Neuron (in vitro differentiated cells): Measurements from ENCODE around the gene AVPR2.

Experiments used
- H2AFZ ChIP-seq: one replicate; pipeline ENCODE4 v1.6.1; 2013; ENCODE audit warnings: low read depth, mild to moderate bottlenecking, inconsistent platforms, low read length, moderate library complexity
- H3K27me3 ChIP-seq: one replicate; pipeline ENCODE4 v1.6.1; 2013; ENCODE audit warnings: low read length; ENCODE audit not compliant: insufficient read depth
- H3K36me3 ChIP-seq: one replicate; pipeline ENCODE4 v1.6.1; 2013; ENCODE audit warnings: low read length; ENCODE audit not compliant: insufficient read depth
- H3K4me1 ChIP-seq: one replicate; pipeline ENCODE4 v1.6.1; 2013; ENCODE audit warnings: low read length; ENCODE audit not compliant: insufficient read depth
- H3K4me3 ChIP-seq: 2 replicates; pipeline ENCODE4 v1.5.1; 2013; ENCODE audit warnings: mild to moderate bottlenecking, low read length, moderate library complexity
- H3K9me3 ChIP-seq: one replicate; pipeline ENCODE4 v1.6.1; 2013; ENCODE audit warnings: low read length

The AVPR2 gene

DNA sequence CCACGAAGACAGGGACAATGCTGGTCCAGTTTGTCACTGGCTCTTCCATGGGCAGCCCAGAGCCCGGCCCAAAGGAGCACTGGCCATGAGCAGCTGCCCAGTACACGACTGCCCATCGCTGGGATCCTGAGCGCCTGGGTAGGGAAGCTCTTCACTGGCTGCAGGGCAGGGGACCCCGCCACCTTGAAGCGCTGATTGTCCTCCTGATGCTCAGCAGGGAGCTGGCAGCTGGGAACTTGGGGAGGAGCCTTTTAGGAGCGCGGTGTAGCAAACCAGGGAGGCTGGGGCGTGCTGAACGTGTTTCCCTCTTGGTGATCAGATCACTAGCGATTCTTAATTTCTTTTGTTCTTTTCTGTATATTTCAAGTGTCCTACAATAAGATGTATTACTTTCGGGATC is 20.3 kb upstream of the AVPR2 start:
- peaks cover 17% of the 10 kb centered on the region for H3K27me3 ChIP-seq
- no peak overlapping the region for H2AFZ ChIP-seq
- peaks cover 65% of the 10 kb centered on the region for H3K4me1 ChIP-seq
- no peaks in the 10 kb centered on the region for H3K9me3 ChIP-seq
- H3K36me3 ChIP-seq: no peaks in the 10 kb centered on the region
- no peak overlapping the region for H3K4me3 ChIP-seq

DNA sequence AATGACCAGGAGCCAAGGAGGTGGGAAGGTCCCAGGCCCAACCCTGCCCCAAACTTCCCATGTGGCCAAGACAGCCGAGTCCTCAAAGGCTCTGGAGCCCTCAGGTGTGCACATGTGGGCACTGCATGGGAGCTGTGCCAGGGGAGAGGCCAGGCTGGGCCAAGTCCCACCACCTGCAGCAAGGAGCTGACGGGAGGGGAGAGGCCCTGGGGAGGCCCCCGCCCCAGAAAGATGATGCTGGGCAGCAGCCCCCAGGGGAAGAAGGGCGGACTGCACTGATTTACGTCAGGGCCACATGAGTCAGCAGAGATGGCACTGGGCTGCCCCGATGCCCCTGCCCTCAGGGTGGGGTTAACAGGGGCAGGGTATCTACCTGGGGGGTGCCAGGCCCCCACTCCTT is 19.9 kb upstream of the AVPR2 start:
- peaks cover 62% of the 10 kb centered on the region for H3K4me1 ChIP-seq
- H3K27me3 ChIP-seq: peaks cover 17% of the 10 kb centered on the region
- no peaks in the 10 kb centered on the region for H3K9me3 ChIP-seq
- peak overlapping the region; percentile 50 for H3K4me3 ChIP-seq
- H3K36me3 ChIP-seq: no peaks in the 10 kb centered on the region
- H2AFZ ChIP-seq: no peak overlapping the region

GRCh38 chrX:153885208-153885787 is 19.2 kb upstream of the AVPR2 start:
- H3K36me3 ChIP-seq: no peaks in the 10 kb centered on the region
- H2AFZ ChIP-seq: no peak overlapping the region
- H3K9me3 ChIP-seq: no peaks in the 10 kb centered on the region
- peak overlapping the region; percentile 50 for H3K4me3 ChIP-seq
- peaks cover 17% of the 10 kb centered on the region for H3K27me3 ChIP-seq
- H3K4me1 ChIP-seq: peaks cover 55% of the 10 kb centered on the region

GRCh38 chrX:153885968-153886903 is 18.2 kb upstream of the AVPR2 start, which contains the start of gene L1CAM:
Gene L1CAM, minus strand, starts transcription at chrX:153886173. Its CDS starts 10,337 bp downstream, at chrX:153875836.
- Histone ChIP-seq H3K4me1 (peaks cover 45% of the 10 kb centered on the region), H3K9me3 (no peaks in the 10 kb centered on the region), H3K27me3 (peaks cover 17% of the 10 kb centered on the region), H3K4me3 (peak within 1 kb of the TSS; percentile 50), H3K36me3 (no peaks in the 10 kb centered on the region), H2AFZ (no peak within 1 kb of the TSS)

DNA sequence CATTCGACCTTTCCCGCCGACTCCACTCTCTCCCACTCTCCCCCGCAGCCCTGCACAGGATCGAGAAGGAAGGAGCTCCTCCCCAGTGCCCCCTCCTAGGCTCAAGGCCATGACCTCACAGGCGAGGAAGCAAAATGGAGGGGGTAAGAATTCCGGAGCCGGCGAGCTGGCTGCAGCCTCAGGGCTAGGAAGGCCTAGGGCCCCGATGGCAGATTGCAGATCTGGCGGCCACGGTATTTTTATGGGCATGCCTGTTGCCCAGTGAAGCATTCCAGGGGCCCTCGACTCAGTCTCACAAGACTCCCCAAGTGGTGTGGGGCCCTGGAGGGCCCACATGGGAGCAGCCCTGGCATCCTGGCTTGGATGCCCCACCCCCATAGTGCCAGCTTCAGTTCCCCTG is 17.6 kb upstream of the AVPR2 start:
- Histone ChIP-seq H2AFZ (no peak overlapping the region), H3K4me3 (no peak overlapping the region), H3K27me3 (peaks cover 18% of the 10 kb centered on the region), H3K9me3 (no peaks in the 10 kb centered on the region), H3K36me3 (no peaks in the 10 kb centered on the region), H3K4me1 (peaks cover 39% of the 10 kb centered on the region)

GRCh38 chrX:153887385-153887784 is 17.1 kb upstream of the AVPR2 start:
- H2AFZ ChIP-seq: no peak overlapping the region
- no peaks in the 10 kb centered on the region for H3K36me3 ChIP-seq
- no peaks in the 10 kb centered on the region for H3K9me3 ChIP-seq
- H3K4me1 ChIP-seq: peaks cover 36% of the 10 kb centered on the region
- peaks cover 22% of the 10 kb centered on the region for H3K27me3 ChIP-seq
- no peak overlapping the region for H3K4me3 ChIP-seq

- H3K27me3 ChIP-seq: peaks cover 26% of the 10 kb centered on the region
These were observed 16.1 kb upstream of the AVPR2 start for GRCh38 chrX:153888344-153888743.

GRCh38 chrX:153889123-153889522 is 15.3 kb upstream of the AVPR2 start:
- Histone ChIP-seq H3K4me3 (no peak overlapping the region), H3K9me3 (no peaks in the 10 kb centered on the region), H3K36me3 (no peaks in the 10 kb centered on the region), H3K27me3 (peaks cover 27% of the 10 kb centered on the region), H3K4me1 (peaks cover 18% of the 10 kb centered on the region), H2AFZ (no peak overlapping the region)

More at GRCh38 chrX:153888344-153888743, 16.1 kb upstream of the AVPR2 start:
- Histone ChIP-seq H3K4me1 (peaks cover 26% of the 10 kb centered on the region), H2AFZ (no peak overlapping the region), H3K4me3 (no peak overlapping the region), H3K36me3 (no peaks in the 10 kb centered on the region), H3K9me3 (no peaks in the 10 kb centered on the region)

- H3K4me1 ChIP-seq: peaks cover 11% of the 10 kb centered on the region
- H2AFZ ChIP-seq: no peak overlapping the region
- peaks cover 16% of the 10 kb centered on the region for H3K27me3 ChIP-seq
- no peaks in the 10 kb centered on the region for H3K36me3 ChIP-seq
- H3K4me3 ChIP-seq: no peak overlapping the region
- no peaks in the 10 kb centered on the region for H3K9me3 ChIP-seq
These were observed 6.6 kb upstream of the AVPR2 start for GRCh38 chrX:153897899-153898298.

- H3K4me1 ChIP-seq: peaks cover 11% of the 10 kb centered on the region
- no peak overlapping the region for H2AFZ ChIP-seq
- H3K9me3 ChIP-seq: no peaks in the 10 kb centered on the region
- H3K4me3 ChIP-seq: no peak overlapping the region
- H3K36me3 ChIP-seq: no peaks in the 10 kb centered on the region
- peaks cover 19% of the 10 kb centered on the region for H3K27me3 ChIP-seq
These were observed 3.4 kb upstream of the AVPR2 start for GRCh38 chrX:153900831-153901752.

- Histone ChIP-seq H3K4me3 (no peak overlapping the region), H3K9me3 (no peaks in the 10 kb centered on the region), H3K36me3 (no peaks in the 10 kb centered on the region), H2AFZ (no peak overlapping the region), H3K27me3 (peaks cover 24% of the 10 kb centered on the region), H3K4me1 (peaks cover 11% of the 10 kb centered on the region)
These were observed 2.7 kb upstream of the AVPR2 start for GRCh38 chrX:153901753-153902140.

DNA sequence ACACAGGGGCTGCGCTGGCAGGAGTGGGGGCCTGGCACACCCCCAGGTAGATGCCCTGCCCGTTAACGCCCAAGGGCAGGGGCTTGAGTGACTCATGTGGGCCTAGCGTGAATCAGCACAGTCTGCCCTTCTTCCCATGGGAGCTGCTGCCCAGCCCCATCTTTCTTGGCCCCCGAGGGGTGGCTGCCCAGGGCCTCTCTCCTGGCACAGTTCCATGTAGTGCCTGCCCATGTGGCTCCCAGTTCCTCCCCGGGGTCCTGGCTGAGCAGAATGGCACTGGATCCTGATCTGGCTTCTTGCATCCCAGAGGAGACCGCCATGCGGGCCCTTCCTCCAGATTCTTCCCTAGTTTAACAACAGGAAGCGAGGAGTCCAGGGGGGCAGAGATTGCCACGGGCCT is 2.1 kb upstream of the AVPR2 start:
- no peak overlapping the region for H3K4me3 ChIP-seq
- H2AFZ ChIP-seq: no peak overlapping the region
- peaks cover 11% of the 10 kb centered on the region for H3K4me1 ChIP-seq
- H3K9me3 ChIP-seq: no peaks in the 10 kb centered on the region
- H3K36me3 ChIP-seq: no peaks in the 10 kb centered on the region
- peaks cover 28% of the 10 kb centered on the region for H3K27me3 ChIP-seq
